Spleen (tissue), 11 donors: Measurements from ENCODE around the gene SLC6A8. TPM values are rescaled to one million over a fixed set of nuclear protein-coding genes. Genes with fewer than 3 reads are reported as not detected.

ENCODE experiments used
- DNase-seq: peaks from one replicate; pipeline ENCODE4 v3.0.0-alpha.2; 2020
- H3K27ac ChIP-seq, 8 donors: fragments of 200-600 bp; sonication (generic) in 7 of 8; 1 replicate in 4 of 8; 2 replicates in 4 of 8; pipeline versions ENCODE4 v1.5.0 to v1.8.0; 2016 to 2021; ENCODE audit warnings: inconsistent platforms in 4 of 8, mild to moderate bottlenecking in 4 of 8, moderate library complexity in 1 of 8
- H3K27me3 ChIP-seq, 7 donors: fragments of 200-600 bp; sonication (generic) in 6 of 7; replicated peaks in 1 of 7; 1 replicate in 4 of 7; 2 replicates in 3 of 7; pipeline versions ENCODE4 v1.5.0 to v1.8.0; 2016 to 2021; ENCODE audit warnings: inconsistent platforms in 3 of 7, mild to moderate bottlenecking in 1 of 7
- H3K36me3 ChIP-seq, 6 donors: fragments of 200-600 bp; sonication (generic) in 5 of 6; 1 replicate in 4 of 6; 2 replicates in 2 of 6; pipeline versions ENCODE4 v1.5.0 to v1.8.0; 2016 to 2021; ENCODE audit warnings: inconsistent platforms in 2 of 6
- H3K4me1 ChIP-seq, 6 donors: fragments of 200-600 bp; sonication (generic) in 5 of 6; 1 replicate in 3 of 6; 2 replicates in 3 of 6; pipeline versions ENCODE4 v1.5.0 to v1.8.0; 2016 to 2021; ENCODE audit warnings: inconsistent platforms in 3 of 6
- H3K4me3 ChIP-seq, 8 donors: fragments of 200-600 bp; sonication (generic) in 7 of 8; 1 replicate in 4 of 8; 2 replicates in 4 of 8; pipeline versions ENCODE4 v1.5.0 to v1.8.0; 2016 to 2021; ENCODE audit warnings: inconsistent platforms in 4 of 8, mild to moderate bottlenecking in 4 of 8, moderate library complexity in 2 of 8
- H3K9me3 ChIP-seq, 8 donors: fragments of 200-600 bp; sonication (generic) in 7 of 8; 1 replicate in 4 of 8; 2 replicates in 4 of 8; pipeline versions ENCODE4 v1.5.0 to v1.8.0; 2016 to 2021; ENCODE audit warnings: inconsistent platforms in 4 of 8
- POLR2A ChIP-seq, 3 donors: fragments of 450-650 bp; IDR thresholded peaks; one replicate each; pipeline ENCODE4 v1.5.1; 2017; ENCODE audit warnings: antibody characterized with exemption in 3 of 3, mild to moderate bottlenecking in 1 of 3
- POLR2AphosphoS5 ChIP-seq, 3 donors: sonication (generic); formaldehyde crosslinking; IDR thresholded peaks; one replicate each; pipeline ENCODE4 v1.5.1; 2017; ENCODE audit warnings: antibody characterized with exemption in 3 of 3
- WGBS, 5 donors: extraction: QIAGEN DNeasy Blood & Tissue Kit in 3 of 5; methylation state at CpG; one replicate each; pipeline versions ENCODE4 v1.1.5 to v1.1.7; 2013 to 2018; 5-methylcytosine and 5-hydroxymethylcytosine counted together
- intact Hi-C: fragments of 100-400 bp; cut with DNase I; formaldehyde crosslinking; loops from one replicate; pipeline ENCODE4 v1.15.0; 2023; ENCODE audit warnings: low total_unique reads
- polyA plus RNA-seq, 3 donors: library from polyadenylated mRNA; stranded (reverse); fragments of 200-250 nt; gene quantifications; one replicate each; pipeline ENCODE4 v1.2.1, GENCODE V29; 2013
- total RNA-seq, 7 donors: library from RNA; depleted of rRNA in 3 of 7; stranded (reverse); fragments of >200 nt in 3 of 7; fragmentation: NEBNext Ultra II Directional in 4 of 7; extraction: Animal tissue kit (Norgen Biotek cat#: 25700) in 4 of 7; gene quantifications; one replicate each; pipeline versions ENCODE4 v1.1.0 to v1.2.1, GENCODE V29; 2016 to 2021
- TF ChIP-seq, protein P1 (sequence below), 11 experiments: fragments of 200-600 bp in 7 of 11; fragments of 450-650 bp in 4 of 11; sonication (generic) in 4 of 11; IDR thresholded peaks in 8 of 11; conservative IDR thresholded peaks in 3 of 11; 1 replicate in 7 of 11; 2 replicates in 4 of 11; pipeline versions ENCODE4 v1.4.0 to v1.8.0; 2016 to 2021; ENCODE audit warnings: antibody characterized with exemption in 11 of 11, inconsistent platforms in 4 of 11, mild to moderate bottlenecking in 1 of 11
- donor health status: healthy with polysubstance abuse.
- donor health status: DM: no; HTN: no; CAD: no; lungs with moderate emphysema.
- donor health status: DM: no; HTN: no; CAD: no.
- donor health status: Bipolar disorder and iron deficiency.
- donor health status: healthy.
- donor health status: DM: no; HTN: no; CAD: no.
- donor health status: DM: yes; HTN: yes; CAD: no.

SLC6A8 gene
- total and polyA plus RNA-seq, 10 donors, result 3.2 to 72.9 (median 9.6) TPM

DNA sequence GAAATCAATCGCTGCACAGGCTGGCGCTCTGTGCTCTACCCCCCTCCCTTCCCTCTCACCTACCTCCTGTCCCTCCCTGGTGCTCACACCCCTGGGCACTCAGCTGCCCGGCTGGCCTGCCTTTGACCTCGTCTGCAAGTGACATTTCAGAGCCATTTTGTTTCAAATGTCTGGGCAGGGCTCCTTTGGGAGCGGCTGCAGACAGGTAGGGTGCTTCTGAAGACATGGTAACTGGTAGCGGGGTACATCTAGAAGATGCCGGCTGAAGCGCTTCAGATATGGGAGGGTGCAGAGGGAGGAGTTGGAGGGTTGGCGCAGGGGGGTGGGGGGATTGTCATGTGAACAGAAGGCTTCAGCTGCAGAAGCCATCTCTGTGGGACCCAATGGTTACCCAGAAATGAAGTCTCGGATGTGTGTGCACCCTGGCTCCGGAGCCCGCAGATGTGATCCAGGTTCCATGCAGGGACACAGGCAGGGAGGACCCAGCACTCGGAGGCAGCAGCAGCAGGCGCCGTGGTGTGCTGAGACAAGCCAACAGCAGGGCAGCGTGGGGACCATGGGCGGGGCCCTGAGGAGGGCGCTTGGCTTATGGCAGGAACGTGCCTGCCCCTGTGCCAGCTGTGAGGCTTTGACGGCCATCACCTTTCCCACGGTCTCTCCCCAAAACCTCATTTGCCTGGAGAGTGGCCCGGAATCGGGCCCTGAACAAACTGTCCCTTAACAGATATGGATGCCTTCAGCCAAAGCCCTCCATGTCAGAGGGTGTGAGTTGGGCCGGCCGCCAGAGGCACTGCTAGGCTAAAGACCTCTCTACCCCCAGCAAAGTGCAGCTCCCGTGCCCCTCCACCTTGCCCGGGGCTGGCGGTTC, 48.3 kb upstream of the SLC6A8 start:
- Histone ChIP-seq H3K4me3 (no peak overlapping the region), H3K36me3 (no peaks in the 10 kb centered on the region), H3K27ac (no peak overlapping the region), H3K9me3 (no peaks in the 10 kb centered on the region), H3K4me1 (peaks cover 4 to 31% (median 24%) of the 10 kb centered on the region in 6 donors), H3K27me3 (peaks cover 0 to 51% (median 33%) of the 10 kb centered on the region in 7 donors)
- WGBS, 5 donors, result 78 to 88% (median 84%) methylated on average over 13 to 28 of the region's 28 CpGs
- DNase-seq, result peak; percentile 74
- intact Hi-C loops, result no loop called here
- TF ChIP-seq POLR2AphosphoS5 (IDR thresholded peaks at IDR 0.05), result no peak
- TF ChIP-seq, protein P1, sequence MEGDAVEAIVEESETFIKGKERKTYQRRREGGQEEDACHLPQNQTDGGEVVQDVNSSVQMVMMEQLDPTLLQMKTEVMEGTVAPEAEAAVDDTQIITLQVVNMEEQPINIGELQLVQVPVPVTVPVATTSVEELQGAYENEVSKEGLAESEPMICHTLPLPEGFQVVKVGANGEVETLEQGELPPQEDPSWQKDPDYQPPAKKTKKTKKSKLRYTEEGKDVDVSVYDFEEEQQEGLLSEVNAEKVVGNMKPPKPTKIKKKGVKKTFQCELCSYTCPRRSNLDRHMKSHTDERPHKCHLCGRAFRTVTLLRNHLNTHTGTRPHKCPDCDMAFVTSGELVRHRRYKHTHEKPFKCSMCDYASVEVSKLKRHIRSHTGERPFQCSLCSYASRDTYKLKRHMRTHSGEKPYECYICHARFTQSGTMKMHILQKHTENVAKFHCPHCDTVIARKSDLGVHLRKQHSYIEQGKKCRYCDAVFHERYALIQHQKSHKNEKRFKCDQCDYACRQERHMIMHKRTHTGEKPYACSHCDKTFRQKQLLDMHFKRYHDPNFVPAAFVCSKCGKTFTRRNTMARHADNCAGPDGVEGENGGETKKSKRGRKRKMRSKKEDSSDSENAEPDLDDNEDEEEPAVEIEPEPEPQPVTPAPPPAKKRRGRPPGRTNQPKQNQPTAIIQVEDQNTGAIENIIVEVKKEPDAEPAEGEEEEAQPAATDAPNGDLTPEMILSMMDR (IDR thresholded peaks at IDR 0.05 in 8 of 11, conservative IDR thresholded peaks at IDR 0.05 in 3 of 11), result no peak

DNA sequence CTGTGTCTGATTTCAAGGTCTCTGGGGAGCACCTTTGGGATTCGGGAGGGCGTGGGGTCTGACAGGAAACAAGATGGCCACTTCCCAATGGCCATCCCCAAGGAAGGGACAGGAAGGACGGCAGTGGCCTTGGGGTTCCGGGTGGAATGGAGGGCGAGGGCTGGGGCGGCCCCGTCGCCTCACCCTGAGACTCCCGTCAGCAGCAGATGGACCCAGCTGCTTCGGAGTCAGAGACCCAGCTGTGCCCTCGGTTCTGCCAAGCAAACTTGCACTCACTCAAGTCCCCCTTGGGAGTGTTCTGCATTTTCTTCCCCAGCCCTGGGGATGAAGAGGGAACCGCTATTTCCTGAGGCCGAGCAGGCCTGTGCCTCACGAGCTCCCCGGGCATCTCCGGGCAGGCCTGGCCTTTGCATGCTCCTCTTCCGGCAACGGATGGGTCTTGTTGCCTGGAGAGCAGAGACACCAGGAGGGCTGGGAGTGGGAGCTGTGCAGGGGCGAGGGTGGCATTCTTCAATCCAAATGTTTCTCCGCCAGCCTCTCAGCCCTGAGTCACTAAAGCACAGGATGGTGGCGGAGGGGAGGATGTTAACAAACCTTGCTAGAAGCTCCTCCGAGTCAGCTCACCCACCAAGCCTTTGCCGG, 47.6 kb upstream of the SLC6A8 start:
- 80 to 100% (median 85%) methylated on average over 5 to 23 of the region's 23 CpGs for WGBS, 5 donors
- H3K36me3 ChIP-seq, result no peaks in the 10 kb centered on the region
- no peaks in the 10 kb centered on the region for H3K9me3 ChIP-seq
- no peak overlapping the region for H3K27ac ChIP-seq
- H3K27me3 ChIP-seq, result peaks cover 0 to 58% (median 41%) of the 10 kb centered on the region in 7 donors
- peak; percentile 57 for DNase-seq
- TF ChIP-seq, protein P1 (IDR thresholded peaks at IDR 0.05 in 8 of 11, conservative IDR thresholded peaks at IDR 0.05 in 3 of 11), result no peak
- TF ChIP-seq POLR2A (IDR thresholded peaks at IDR 0.05) (no peak), POLR2AphosphoS5 (IDR thresholded peaks at IDR 0.05) (no peak)
- H3K4me3 ChIP-seq, result no peak overlapping the region
- H3K4me1 ChIP-seq, result peaks cover 4 to 34% (median 23%) of the 10 kb centered on the region in 6 donors
- intact Hi-C loops, result no loop called here

DNA sequence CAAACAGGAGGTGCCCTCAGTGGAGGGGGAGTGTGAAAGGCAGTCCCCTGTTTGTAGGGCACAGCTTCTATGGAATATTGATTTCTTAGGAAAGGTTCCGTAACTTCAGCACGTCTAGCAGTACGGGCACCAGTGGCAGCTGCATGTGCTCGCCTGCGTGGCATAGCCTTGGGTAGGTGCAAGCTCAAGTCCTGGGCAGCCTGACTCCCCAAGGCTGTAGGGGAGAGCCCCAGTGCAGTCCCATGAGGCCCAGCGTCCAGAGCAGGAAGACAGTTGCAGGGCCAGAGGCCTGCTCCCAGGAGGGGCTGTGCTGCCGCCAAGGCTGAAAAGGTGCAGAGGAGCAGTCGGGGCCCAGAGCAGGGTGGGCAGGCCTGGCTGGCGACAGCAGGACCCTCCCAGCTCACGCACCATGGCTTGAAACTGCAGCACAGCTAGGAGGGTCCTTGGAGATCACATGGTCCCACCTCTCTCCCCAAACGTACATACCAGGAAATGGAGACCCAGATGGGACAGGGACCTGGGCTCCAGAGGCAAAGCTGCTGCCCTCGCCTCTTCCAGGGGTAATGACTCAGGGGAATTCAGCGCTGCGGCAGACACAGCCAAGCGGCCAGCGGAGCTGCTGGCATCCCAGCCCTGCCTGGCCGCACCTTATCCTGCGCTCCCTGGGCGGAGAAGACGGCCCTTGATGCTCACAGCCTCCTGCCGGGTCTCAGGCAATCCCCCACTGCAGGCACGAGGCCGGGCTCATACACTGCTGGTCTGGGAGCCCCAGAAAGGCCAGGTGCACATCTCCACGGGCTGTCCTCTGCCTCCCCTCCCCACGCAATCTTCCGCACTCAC, 46.8 kb upstream of the SLC6A8 start:
- Histone ChIP-seq H3K36me3 (no peaks in the 10 kb centered on the region), H3K4me1 (peaks cover 4 to 34% (median 23%) of the 10 kb centered on the region in 6 donors), H3K9me3 (no peaks in the 10 kb centered on the region), H3K4me3 (no peak overlapping the region), H3K27ac (no peak overlapping the region), H3K27me3 (peaks cover 0 to 66% (median 44%) of the 10 kb centered on the region in 7 donors)
- intact Hi-C loops, result no loop called here
- DNase-seq, result peak; percentile 69
- TF ChIP-seq POLR2AphosphoS5 (IDR thresholded peaks at IDR 0.05) (no peak), POLR2A (IDR thresholded peaks at IDR 0.05) (no peak)
- TF ChIP-seq, protein P1 (IDR thresholded peaks at IDR 0.05 in 8 of 11, conservative IDR thresholded peaks at IDR 0.05 in 3 of 11), result no peak
- 52 to 100% (median 63%) methylated on average over 1 to 26 of the region's 26 CpGs for WGBS, 5 donors
